ENCODE measurements around the gene ATP8B4.

The ATP8B4 gene

GRCh38 chr15:50059883-50060282 lies 59.1 kb downstream of the ATP8B4 start:
- DNase-seq: no peak

DNA sequence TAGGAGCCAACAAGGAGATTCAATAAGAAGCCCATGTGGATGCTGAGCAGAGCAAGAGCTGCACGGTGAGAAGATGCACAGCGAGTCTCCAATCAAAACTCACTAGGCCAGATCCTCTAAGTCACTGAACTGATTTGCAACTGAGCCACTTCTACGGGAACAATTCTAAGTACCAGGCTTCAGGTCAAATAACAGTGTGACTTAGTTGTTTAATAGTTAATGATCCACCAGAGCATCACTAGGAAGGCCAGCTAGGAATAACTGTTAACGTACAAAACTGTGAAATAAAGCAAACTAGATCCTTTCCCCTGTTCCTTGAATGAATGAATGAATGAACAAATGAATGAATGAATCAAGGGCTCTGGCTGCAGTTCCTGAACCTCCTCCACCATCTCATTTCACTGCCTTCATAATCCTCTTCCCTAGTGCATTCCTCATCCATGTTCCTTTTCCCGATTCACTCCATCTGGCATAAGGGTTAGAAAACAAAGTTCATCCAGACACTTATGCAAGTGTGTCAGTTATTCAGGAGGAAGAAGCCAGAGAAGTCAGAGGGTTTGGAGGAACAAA lies 59.7 kb downstream of the ATP8B4 start:
- no peak for DNase-seq

DNA sequence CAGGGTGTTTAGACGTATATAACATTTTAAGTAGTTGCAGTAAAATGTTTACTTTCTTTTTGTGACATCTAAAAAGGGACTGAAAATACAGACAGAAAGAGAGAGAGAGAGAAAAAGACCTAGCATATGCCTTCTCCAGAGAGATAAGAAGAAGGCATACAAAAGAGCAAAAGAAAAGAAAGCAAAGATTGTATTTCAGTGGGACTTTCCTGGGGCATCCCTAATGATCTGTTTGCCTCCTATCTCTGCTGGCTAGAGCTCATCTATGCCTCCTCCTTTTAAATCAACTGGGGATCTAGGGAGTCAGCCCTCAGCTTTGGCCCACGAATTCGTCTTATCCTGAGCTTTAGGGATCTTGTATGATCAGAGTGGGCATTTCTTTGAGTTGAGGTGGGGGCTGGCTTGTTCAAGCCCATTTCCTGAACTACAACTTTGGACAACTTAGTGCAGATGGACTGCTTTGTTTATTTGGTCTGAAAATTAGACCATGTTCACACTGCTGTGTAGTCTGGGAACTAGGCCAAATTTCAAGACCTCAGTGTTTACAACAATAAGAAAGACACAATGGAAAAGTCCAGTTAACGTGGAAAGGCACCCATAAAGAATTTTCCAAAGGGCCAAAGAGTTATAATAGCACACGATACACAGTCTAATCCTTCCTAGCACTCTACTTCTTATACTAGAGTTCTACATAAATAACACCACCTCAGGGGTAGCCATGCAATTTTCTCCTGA lies 61.0 kb downstream of the ATP8B4 start:
- no peak for DNase-seq

DNA sequence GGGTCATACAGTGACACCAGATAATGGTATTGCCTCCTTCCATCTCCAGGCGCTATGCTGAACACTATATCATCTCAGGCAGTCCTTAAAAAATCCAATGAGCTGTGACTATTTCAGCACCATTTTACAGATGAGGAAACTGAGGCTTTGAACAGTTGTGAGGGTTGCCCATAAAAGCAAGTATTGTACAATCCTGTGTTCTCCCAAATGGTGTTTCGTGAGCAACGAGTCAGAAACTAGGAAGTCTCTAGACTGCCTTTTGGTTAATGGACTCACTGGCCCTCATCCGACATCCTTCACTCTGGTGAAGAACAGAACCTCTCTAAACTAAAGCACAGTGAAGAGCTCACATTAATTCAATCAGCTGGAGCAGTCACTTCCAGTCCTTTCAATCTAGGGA lies 61.8 kb downstream of the ATP8B4 start:
- no peak for DNase-seq

- DNase-seq: peak; percentile 71 to 80
These were observed 63.3 kb downstream of the ATP8B4 start for GRCh38 chr15:50055750-50056157.

DNA sequence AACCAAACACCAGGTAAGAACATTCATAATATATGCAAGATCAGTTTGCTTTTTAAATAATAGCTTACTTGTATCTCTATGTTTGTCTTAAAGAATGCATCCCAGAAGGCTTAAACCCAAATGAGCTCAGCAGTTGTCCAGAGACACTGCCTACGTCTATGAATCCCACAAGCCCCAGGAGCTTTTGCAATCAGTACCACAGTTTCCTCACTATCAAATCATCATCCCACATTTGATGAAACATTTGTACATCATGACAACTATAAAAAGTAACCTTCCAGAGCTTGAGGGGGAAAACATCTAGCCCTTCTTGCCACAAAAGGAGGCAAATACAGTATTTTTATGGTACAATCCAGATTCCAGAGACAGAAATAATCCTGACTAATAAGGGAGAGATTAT lies 63.7 kb downstream of the ATP8B4 start:
- DNase-seq: peak; percentile 71 to 80

DNA sequence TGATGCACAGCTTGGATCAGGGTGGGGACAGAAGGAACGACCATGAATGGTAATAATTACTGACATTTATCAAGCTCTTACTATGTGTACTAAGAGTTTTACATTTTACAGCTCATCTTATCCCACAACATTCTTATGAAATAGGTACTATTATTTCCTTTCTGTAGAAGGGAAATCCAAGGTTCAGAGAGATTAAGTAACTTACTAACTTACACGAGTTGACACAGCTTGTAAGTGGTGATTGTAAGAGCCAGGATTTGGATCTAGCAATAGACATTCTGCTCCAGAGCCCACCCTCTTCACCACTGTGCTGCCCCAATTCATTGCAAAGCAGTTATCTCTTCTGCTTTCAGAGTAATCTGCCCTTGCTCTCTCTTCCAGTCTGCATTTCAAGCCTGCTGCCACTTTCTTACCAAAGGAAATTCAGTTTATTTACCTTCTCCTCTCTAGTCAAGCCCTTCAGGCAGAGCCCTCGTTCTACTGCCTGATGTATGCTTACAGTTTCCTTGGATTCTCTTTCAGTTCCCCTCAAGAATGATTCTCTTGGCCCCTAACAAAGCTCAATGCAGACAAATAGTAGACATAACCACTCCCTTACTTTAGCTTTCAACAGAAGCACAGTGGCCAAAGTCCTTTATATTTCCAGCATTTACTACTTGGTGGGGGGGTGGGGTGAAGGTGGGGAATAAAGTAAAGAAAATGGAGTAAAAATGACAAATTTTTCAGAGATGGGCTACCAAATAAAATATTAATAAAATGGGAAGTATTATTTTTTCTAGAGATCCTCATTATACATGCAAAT lies 65.8 kb downstream of the ATP8B4 start:
- DNase-seq: peak; percentile 11 to 53

- DNase-seq: peak; percentile 77 to 78
These were observed 67.1 kb downstream of the ATP8B4 start for GRCh38 chr15:50051811-50052419.

DNA sequence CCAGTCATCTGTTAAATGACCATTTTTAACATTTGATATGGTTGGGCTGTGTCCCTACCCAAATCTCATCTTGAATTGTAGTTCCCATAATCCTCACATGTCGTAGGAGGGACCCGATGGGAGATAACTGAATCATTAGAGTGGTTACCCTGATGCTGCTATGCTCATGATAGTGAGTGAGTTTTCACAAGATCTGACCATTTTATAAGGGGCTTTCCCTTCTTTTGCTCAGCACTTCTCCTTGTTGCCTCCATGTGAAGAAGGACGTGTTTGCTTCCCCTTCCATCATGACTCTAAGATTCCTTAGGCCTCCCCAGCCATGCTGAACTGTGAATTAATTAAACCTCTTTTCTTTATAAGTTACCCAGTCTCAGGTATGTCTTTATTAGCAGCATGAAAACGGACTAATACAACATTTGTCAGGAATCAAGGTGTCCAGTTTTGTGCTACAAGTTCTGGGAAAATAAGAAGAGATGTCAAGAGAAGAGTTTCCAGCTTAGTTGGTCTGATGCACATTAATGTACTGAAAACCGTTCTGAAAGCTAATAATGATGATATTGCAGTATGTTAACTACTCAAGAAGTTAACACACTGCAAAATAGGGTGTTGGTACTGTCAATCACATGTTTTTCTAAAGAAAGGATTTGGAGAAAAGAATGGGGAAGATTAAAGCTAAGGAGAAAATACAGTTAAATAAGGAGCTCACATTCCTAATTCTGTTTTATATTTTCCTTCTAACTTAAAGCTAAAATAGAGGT lies 67.9 kb downstream of the ATP8B4 start:
- DNase-seq: no peak

- DNase-seq: no peak
These were observed 69.2 kb downstream of the ATP8B4 start for GRCh38 chr15:50049871-50050270.

GRCh38 chr15:50046867-50047266 lies 72.2 kb downstream of the ATP8B4 start:
- DNase-seq: no peak

- DNase-seq: no peak
These were observed 72.9 kb downstream of the ATP8B4 start for GRCh38 chr15:50046159-50046558.

GRCh38 chr15:50044904-50045303 lies 74.1 kb downstream of the ATP8B4 start:
- DNase-seq: no peak

DNA sequence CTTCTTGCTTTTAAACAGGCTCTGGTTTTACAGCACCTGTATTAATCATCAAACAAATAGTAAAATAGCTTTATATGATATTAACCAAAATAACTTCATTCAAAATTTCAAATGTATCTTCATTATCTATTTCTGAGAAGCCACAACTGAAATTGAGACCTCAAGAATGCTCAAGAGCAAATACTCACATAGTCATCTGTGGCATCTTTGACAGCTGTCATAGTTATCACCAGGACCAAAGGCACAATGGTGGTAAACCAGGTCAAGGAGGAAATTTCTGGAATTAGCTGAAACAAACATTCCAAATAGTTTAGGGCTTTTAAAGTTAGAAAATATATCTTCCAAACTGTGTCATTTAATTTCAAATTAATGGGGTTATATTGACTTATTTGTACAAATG lies 74.6 kb downstream of the ATP8B4 start:
- DNase-seq: no peak

DNA sequence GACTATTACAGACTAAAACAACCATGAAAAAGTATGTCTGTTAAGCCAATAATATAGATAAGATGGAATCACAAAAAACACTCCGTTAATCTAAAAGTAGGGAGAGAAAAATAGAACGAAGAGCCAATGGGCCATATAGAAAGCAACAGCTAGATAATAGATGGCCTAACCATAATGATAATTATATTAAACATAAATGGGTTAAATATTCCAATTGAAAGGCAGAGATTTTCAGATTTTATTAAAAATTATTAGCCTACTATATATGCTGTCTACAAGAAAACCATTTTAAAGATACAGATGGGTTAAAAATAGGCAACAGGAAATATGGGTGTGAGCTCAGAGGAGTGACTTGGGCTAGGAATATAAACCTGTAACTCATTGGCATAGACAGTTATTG lies 76.3 kb downstream of the ATP8B4 start:
- DNase-seq: no peak

- no peak for DNase-seq
These were observed 88.6 kb downstream of the ATP8B4 start for GRCh38 chr15:50030456-50030855.

DNA sequence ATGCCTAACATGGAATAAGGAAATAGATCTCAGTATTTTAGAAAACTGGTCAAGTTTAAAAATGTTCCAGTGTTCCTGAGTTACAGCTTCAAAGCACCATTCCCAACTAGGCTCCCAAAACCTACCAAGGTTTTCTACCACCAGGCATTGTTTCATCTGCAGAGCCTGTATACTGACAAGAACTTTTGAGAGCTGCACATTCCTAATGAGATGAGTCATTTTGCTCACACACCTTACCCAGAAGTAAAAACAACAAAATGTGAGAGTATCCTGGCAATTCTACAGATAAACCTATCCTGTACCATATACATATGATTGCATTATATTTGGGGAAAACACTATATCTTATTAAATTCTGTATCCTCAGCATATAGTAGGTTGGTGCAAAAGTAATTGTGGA lies 90.7 kb downstream of the ATP8B4 start:
- DNase-seq: no peak

- DNase-seq: no peak
These were observed 94.8 kb downstream of the ATP8B4 start for GRCh38 chr15:50024281-50024680.

- no peak for DNase-seq
These were observed 100.5 kb downstream of the ATP8B4 start for GRCh38 chr15:50018491-50018890.

DNA sequence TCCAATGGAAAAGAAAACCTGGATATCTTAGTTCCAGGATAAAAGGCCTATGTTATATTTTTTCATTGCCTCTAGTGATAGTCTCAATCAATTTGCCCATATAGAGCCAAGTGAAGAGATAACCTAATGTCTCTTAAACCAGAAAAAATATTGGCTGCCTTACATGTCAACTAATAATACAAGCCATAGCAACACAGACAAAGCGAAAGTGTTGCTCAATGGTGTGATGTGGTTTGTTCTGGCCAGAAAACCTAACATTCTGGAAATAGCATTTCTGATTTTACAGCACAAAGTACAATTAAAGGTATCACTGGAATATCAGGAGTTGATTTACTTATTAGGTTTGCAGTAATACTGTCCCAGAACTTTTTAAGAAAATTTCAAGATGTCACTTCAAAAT lies 101.5 kb downstream of the ATP8B4 start:
- no peak for DNase-seq

- no peak for DNase-seq
These were observed 102.1 kb downstream of the ATP8B4 start for GRCh38 chr15:50016951-50017350.

DNA sequence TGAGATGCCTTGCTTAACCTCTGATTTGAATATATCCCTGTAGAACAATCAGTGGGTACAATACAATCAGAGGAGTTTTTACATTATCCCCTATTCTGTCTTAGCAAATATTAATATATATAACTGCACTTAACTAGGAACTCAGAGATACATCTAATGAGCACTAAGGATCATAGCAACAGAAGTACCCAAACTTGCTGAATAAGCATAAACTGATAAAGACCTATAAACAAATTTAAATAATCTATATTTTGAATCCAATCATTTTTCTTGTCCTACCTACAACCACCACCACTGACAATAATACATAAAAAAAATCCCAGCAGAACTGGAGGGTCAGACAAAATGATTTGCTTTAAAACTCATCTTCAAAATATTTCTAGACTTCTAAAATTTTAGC lies 106.2 kb downstream of the ATP8B4 start:
- DNase-seq: no peak

DNA sequence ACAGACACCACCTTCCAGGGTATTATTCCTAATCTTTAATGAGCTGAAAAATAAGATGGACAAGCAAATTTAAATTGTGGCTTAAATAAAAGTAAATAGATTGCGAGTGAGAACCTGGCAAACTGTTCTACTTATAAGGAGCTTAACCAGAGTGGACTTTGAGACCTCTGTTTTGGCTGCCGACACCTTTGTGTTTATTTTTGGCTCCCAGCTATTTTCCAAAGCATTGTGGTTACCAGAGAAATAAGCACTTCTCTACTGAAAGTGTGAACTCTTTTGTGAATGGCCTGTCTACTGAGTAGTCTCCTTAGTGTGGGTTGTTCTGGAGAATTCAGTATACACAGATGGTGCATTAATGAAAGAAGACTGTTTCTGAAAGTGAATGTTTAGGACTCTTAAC lies 109.4 kb downstream of the ATP8B4 start:
- DNase-seq: no peak
